Measurements from ENCODE around the gene MCM9.

- TF ChIP-seq POLR2AphosphoS5 (IDR thresholded peaks at IDR 0.05; ENCODE audit: low read depth, low read length) = no peak
- TF ChIP-seq TAF1 (IDR thresholded peaks at IDR 0.05; ENCODE audit: borderline replicate concordance, insufficient read depth, low read length) = no peak
These were observed 74.1 kb downstream of the MCM9 start for GRCh38 chr6:118860880-118861279.
